BJ (cell line): ENCODE measurements around the gene DNAJC13. TPM values are rescaled to one million over a fixed set of nuclear protein-coding genes. Genes with fewer than 3 reads are reported as not detected.

Source experiments
- CTCF ChIA-PET: fragments of 350-600 bp; formaldehyde crosslinking; extraction: SDS; loops from one replicate; lab custom pipeline; 2021; ENCODE audit warnings: antibody characterized with exemption, inconsistent platforms; lab: Yijun Ruan, JAX
- POLR2A ChIA-PET: fragments of 300-600 bp; sonication (Branson Sonifier 250); formaldehyde crosslinking; extraction: SDS; loops from one replicate; lab custom pipeline; 2021; ENCODE audit warnings: antibody characterized with exemption; lab: Charles Lee
- DNase-seq: peaks from one replicate; pipeline ENCODE4 v3.0.0-alpha.2; 2011; ENCODE audit warnings: low read depth
- H3K27me3 ChIP-seq: 2 replicates; pipeline ENCODE4 v1.6.0; 2011; ENCODE audit warnings: low read length; ENCODE audit not compliant: control insufficient read depth, insufficient read depth
- H3K36me3 ChIP-seq: 2 replicates; pipeline ENCODE4 v1.5.1; 2011; ENCODE audit warnings: low read length; ENCODE audit not compliant: control insufficient read depth, insufficient read depth
- H3K4me3 ChIP-seq: 2 replicates; pipeline ENCODE4 v1.5.1; 2011; ENCODE audit warnings: low read depth, mild to moderate bottlenecking, control low read depth, low read length
- CTCF ChIP-seq: IDR thresholded peaks from 2 replicates; pipeline ENCODE4 v1.5.1; 2011; ENCODE audit warnings: low read depth, mild to moderate bottlenecking, control low read depth, inconsistent platforms, low read length, moderate library complexity; ENCODE audit not compliant: insufficient read depth
- polyA plus RNA-seq: library from polyadenylated mRNA; depleted of rRNA; stranded (reverse); fragments of >200 nt; gene quantifications from 2 replicates; pipeline ENCODE4 v1.2.3, GENCODE V29; 2011

DNAJC13 gene
- polyA plus RNA-seq, 1 experiment: 21.7 TPM

GRCh38 chr3:132378846-132379245, 38.5 kb upstream of the DNAJC13 start:
- Histone ChIP-seq H3K27me3 (no peaks in the 10 kb centered on the region; the same call in 1 of the 2 replicates), H3K4me3 (no peak overlapping the region), H3K36me3 (no peaks in the 10 kb centered on the region)
- CTCF ChIA-PET: interaction anchor here (0.6 to 1.8 kb wide), 3 partner anchors 11 to 56 kb away, joined by 3 to 5 read pairs (median 3); no protein-coding TSS in a partner anchor
- no peak for TF ChIP-seq CTCF
- POLR2A ChIA-PET: no interaction called here
- no peak for DNase-seq

GRCh38 chr3:132380920-132381319, 36.4 kb upstream of the DNAJC13 start:
- ChIA-PET CTCF (interaction anchor here (1.0 to 4.1 kb wide), 3 partner anchors 19 to 38 kb away, joined by 4 to 17 read pairs (median 4); no protein-coding TSS in a partner anchor), POLR2A (no interaction called here)
- no peaks in the 10 kb centered on the region; the same call in 1 of the 2 replicates for H3K27me3 ChIP-seq
- DNase-seq: no peak
- no peak overlapping the region for H3K4me3 ChIP-seq
- TF ChIP-seq CTCF: no peak
- H3K36me3 ChIP-seq: no peaks in the 10 kb centered on the region

- H3K36me3 ChIP-seq: no peaks in the 10 kb centered on the region
- no peak for TF ChIP-seq CTCF
- ChIA-PET CTCF (interaction anchor here (1.0 to 4.1 kb wide), 2 partner anchors 18 to 38 kb away, joined by 4 to 17 read pairs; no protein-coding TSS in a partner anchor), POLR2A (no interaction called here)
- DNase-seq: no peak
- no peaks in the 10 kb centered on the region; the same call in 1 of the 2 replicates for H3K27me3 ChIP-seq
- no peak overlapping the region for H3K4me3 ChIP-seq
These were observed 35.9 kb upstream of the DNAJC13 start for GRCh38 chr3:132381348-132381944.

GRCh38 chr3:132382267-132382666, 35.0 kb upstream of the DNAJC13 start:
- POLR2A ChIA-PET: no interaction called here
- CTCF ChIA-PET: interaction anchor here (1.9 to 4.1 kb wide), 2 partner anchors 18 to 29 kb away, joined by 4 to 17 read pairs; no protein-coding TSS in a partner anchor

More at GRCh38 chr3:132382267-132382666, 35.0 kb upstream of the DNAJC13 start:
- DNase-seq: no peak
- no peak overlapping the region for H3K4me3 ChIP-seq
- no peaks in the 10 kb centered on the region; the same call in 1 of the 2 replicates for H3K27me3 ChIP-seq
- TF ChIP-seq CTCF: no peak
- H3K36me3 ChIP-seq: no peaks in the 10 kb centered on the region
